ENCODE measurements around the gene TAGLN.

- TF ChIP-seq SMARCE1 (IDR thresholded peaks at IDR 0.05) (no peak), TRIM24 (IDR thresholded peaks at IDR 0.05) (no peak), CTCF (IDR thresholded peaks at IDR 0.05 in 2 of 3, conservative IDR thresholded peaks at IDR 0.05 in 1 of 3; ENCODE audit: insufficient read depth in 2 of 3, low read depth in 1 of 3, low read length in 3 of 3) (no peak), ATF3 (IDR thresholded peaks at IDR 0.05) (no peak), ATF3 (CRISPR knock-in tag; conservative IDR thresholded peaks at IDR 0.05) (no peak), CBFA2T2 (conservative IDR thresholded peaks at IDR 0.05) (no peak), ZNF408 (CRISPR knock-in tag; IDR thresholded peaks at IDR 0.05; ENCODE audit: low read depth) (no peak), ZNF140 (CRISPR knock-in tag; IDR thresholded peaks at IDR 0.05) (no peak), MLX (CRISPR knock-in tag; conservative IDR thresholded peaks at IDR 0.05) (no peak), TAF1 (IDR thresholded peaks at IDR 0.05; ENCODE audit: control insufficient read depth, extremely low read depth, insufficient read depth, low read length, severe bottlenecking) (no peak), ETV6 (IDR thresholded peaks at IDR 0.05; ENCODE audit: borderline replicate concordance in 1 of 2, low read depth in 2 of 2, low read length in 1 of 2) (no peak), ETV6 (CRISPR knock-in tag; IDR thresholded peaks at IDR 0.05; ENCODE audit: borderline replicate concordance) (no peak), SAFB (IDR thresholded peaks at IDR 0.05; ENCODE audit: borderline replicate concordance, low read depth, low read length) (no peak), FOXK1 (CRISPR knock-in tag; IDR thresholded peaks at IDR 0.05; ENCODE audit: borderline replicate concordance) (no peak), EZH2 (IDR thresholded peaks at IDR 0.05; ENCODE audit: borderline replicate concordance, low read depth, low read length) (no peak), POLR2A (conservative IDR thresholded peaks at IDR 0.05) (no peak)
Observed at GRCh38 chr11:117182551-117182935, 16.6 kb upstream of the TAGLN start.

All from K562 (cell line).